ENCODE measurements around the gene ADD1. TPM values are rescaled to one million over a fixed set of nuclear protein-coding genes. Genes with fewer than 3 reads are reported as not detected.

Gene ADD1
- total and polyA plus RNA-seq, 2 of the 13 experiments (the other 11 are each of a cell fraction or from before 2014, with no cell fraction given), result 73.9 to 122 TPM

- peak; percentile 77; the same call in 1 of the 2 replicates for TF ChIP-seq ZGPAT (CRISPR knock-in tag; IDR thresholded peaks at IDR 0.05)
- TF ChIP-seq RXRA (CRISPR knock-in tag; IDR thresholded peaks at IDR 0.05), result peak; percentile 29; the same call in 1 of the 2 replicates
- peak; percentile 13; the same call in 1 of the 2 replicates for TF ChIP-seq ELF3 (CRISPR knock-in tag; IDR thresholded peaks at IDR 0.05)
- TF ChIP-seq PHF8 (CRISPR knock-in tag; IDR thresholded peaks at IDR 0.05), result peak; percentile 97
- peak; percentile 33; the same call in 1 of the 2 replicates for TF ChIP-seq ZNF143 (CRISPR knock-in tag; IDR thresholded peaks at IDR 0.05)
- TF ChIP-seq PHF5A (CRISPR knock-in tag; IDR thresholded peaks at IDR 0.05; ENCODE audit: low read depth, unreplicated experiment), result no peak
- no peak for TF ChIP-seq KIAA2018 (CRISPR knock-in tag; IDR thresholded peaks at IDR 0.05; ENCODE audit: borderline replicate concordance)
- TF ChIP-seq ZFX (CRISPR knock-in tag; IDR thresholded peaks at IDR 0.05; ENCODE audit: low read depth), result peak; percentile 98
- TF ChIP-seq POLR2G (IDR thresholded peaks at IDR 0.05; ENCODE audit: low read depth, low read length), result peak; percentile 89
- TF ChIP-seq ZNF773 (CRISPR knock-in tag; IDR thresholded peaks at IDR 0.05; ENCODE audit: borderline replicate concordance), result no peak
- TF ChIP-seq MEF2D (CRISPR knock-in tag; IDR thresholded peaks at IDR 0.05), result peak; percentile 71; the same call in 1 of the 2 replicates
- peak; percentile 18; the same call in 1 of the 2 replicates for TF ChIP-seq E2F1 (CRISPR knock-in tag; IDR thresholded peaks at IDR 0.05)
Observed at GRCh38 chr4:2843263-2843940, at the start of gene ADD1 (continued).
